Osteoblast (primary cell): ENCODE measurements around the gene SERPINB6. TPM values are rescaled to one million over a fixed set of nuclear protein-coding genes. Genes with fewer than 3 reads are reported as not detected.

ENCODE experiments used
- DNase-seq: peaks from one replicate; pipeline ENCODE4 v3.0.0; 2011; ENCODE audit warnings: low spot score, mixed read lengths; ENCODE audit not compliant: insufficient read length; ENCODE audit errors: missing footprints
- H2AFZ ChIP-seq: 2 replicates; pipeline ENCODE4 v1.6.0; 2011; ENCODE audit warnings: mild to moderate bottlenecking, low read length
- H3K27ac ChIP-seq: 2 replicates; pipeline ENCODE4 v1.5.1; 2011; ENCODE audit warnings: mild to moderate bottlenecking, low read depth, low read length, moderate library complexity
- H3K27me3 ChIP-seq: 2 replicates; pipeline ENCODE4 v1.6.0; 2012; ENCODE audit warnings: mild to moderate bottlenecking, control low read depth, inconsistent platforms, low read length, moderate library complexity; ENCODE audit not compliant: insufficient read depth
- H3K36me3 ChIP-seq: 2 replicates; pipeline ENCODE4 v1.5.1; 2011; ENCODE audit warnings: mild to moderate bottlenecking, low read length, control low read depth, moderate library complexity; ENCODE audit not compliant: insufficient read depth
- H3K4me1 ChIP-seq: 2 replicates; pipeline ENCODE4 v1.5.1; 2011; ENCODE audit warnings: mild to moderate bottlenecking, low read length, control low read depth, moderate library complexity; ENCODE audit not compliant: insufficient read depth
- H3K4me2 ChIP-seq: 2 replicates; pipeline ENCODE4 v1.6.0; 2011; ENCODE audit warnings: mild to moderate bottlenecking, low read length; ENCODE audit not compliant: insufficient read depth
- H3K4me3 ChIP-seq: fragments of 200-600 bp; sonication (generic); 3 replicates; pipeline ENCODE4 v1.5.1; 2012; ENCODE audit warnings: mild to moderate bottlenecking, low read length, inconsistent platforms; ENCODE audit not compliant: insufficient read depth
- H3K79me2 ChIP-seq: 2 replicates; pipeline ENCODE4 v1.6.0; 2012; ENCODE audit warnings: mild to moderate bottlenecking, low read length, control low read depth, inconsistent platforms; ENCODE audit not compliant: insufficient read depth
- H3K9me3 ChIP-seq: 2 replicates; pipeline ENCODE4 v1.5.1; 2011; ENCODE audit warnings: low read depth, low read length, control low read depth
- H4K20me1 ChIP-seq: 2 replicates; pipeline ENCODE4 v1.6.0; 2012; ENCODE audit warnings: mild to moderate bottlenecking, low read length, control low read depth; ENCODE audit not compliant: insufficient read depth
- total RNA-seq: library from RNA; depleted of rRNA; stranded (reverse); fragments of >200 nt; gene quantifications from 2 replicates; pipeline ENCODE4 v1.2.3, GENCODE V29; 2012
- TF ChIP-seq, protein P1 (sequence below): IDR thresholded peaks from 2 replicates; pipeline ENCODE4 v1.5.1; 2011; ENCODE audit warnings: mild to moderate bottlenecking, low read depth, low read length, moderate library complexity; ENCODE audit errors: extremely low read depth

SERPINB6 gene
- total RNA-seq, 1 donor = 83.2 TPM

DNA sequence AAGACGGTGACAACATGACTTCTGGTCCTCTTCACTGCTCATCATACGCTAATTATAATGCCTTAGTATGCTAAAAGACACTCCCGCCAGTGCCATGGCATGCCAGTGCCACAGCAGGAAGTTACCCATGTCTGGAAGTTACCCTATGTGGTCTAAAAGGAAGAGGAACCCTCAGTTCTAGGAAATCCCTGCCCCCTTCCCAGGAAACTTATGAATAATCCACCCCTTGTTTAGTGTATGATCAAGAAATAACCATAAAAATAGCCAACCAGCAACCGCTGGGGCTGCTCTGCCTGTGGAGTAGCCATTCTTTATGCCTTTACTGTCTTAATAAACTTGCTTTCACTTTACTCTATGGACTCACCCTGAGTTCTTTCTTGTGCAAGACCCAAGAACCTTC lies 52.4 kb downstream of the SERPINB6 start:
- no peak overlapping the region for H3K27ac ChIP-seq
- H4K20me1 ChIP-seq = no peaks in the 10 kb centered on the region
- H3K4me1 ChIP-seq = no peaks in the 10 kb centered on the region
- no peaks in the 10 kb centered on the region for H3K36me3 ChIP-seq
- H3K4me3 ChIP-seq = no peak overlapping the region
- DNase-seq = no peak
- H3K9me3 ChIP-seq = no peaks in the 10 kb centered on the region
- no peak overlapping the region for H3K4me2 ChIP-seq
- TF ChIP-seq, protein P1, sequence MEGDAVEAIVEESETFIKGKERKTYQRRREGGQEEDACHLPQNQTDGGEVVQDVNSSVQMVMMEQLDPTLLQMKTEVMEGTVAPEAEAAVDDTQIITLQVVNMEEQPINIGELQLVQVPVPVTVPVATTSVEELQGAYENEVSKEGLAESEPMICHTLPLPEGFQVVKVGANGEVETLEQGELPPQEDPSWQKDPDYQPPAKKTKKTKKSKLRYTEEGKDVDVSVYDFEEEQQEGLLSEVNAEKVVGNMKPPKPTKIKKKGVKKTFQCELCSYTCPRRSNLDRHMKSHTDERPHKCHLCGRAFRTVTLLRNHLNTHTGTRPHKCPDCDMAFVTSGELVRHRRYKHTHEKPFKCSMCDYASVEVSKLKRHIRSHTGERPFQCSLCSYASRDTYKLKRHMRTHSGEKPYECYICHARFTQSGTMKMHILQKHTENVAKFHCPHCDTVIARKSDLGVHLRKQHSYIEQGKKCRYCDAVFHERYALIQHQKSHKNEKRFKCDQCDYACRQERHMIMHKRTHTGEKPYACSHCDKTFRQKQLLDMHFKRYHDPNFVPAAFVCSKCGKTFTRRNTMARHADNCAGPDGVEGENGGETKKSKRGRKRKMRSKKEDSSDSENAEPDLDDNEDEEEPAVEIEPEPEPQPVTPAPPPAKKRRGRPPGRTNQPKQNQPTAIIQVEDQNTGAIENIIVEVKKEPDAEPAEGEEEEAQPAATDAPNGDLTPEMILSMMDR = no peak
- no peaks in the 10 kb centered on the region for H3K79me2 ChIP-seq
- no peak overlapping the region for H2AFZ ChIP-seq
- peaks cover 9% of the 10 kb centered on the region for H3K27me3 ChIP-seq

DNA sequence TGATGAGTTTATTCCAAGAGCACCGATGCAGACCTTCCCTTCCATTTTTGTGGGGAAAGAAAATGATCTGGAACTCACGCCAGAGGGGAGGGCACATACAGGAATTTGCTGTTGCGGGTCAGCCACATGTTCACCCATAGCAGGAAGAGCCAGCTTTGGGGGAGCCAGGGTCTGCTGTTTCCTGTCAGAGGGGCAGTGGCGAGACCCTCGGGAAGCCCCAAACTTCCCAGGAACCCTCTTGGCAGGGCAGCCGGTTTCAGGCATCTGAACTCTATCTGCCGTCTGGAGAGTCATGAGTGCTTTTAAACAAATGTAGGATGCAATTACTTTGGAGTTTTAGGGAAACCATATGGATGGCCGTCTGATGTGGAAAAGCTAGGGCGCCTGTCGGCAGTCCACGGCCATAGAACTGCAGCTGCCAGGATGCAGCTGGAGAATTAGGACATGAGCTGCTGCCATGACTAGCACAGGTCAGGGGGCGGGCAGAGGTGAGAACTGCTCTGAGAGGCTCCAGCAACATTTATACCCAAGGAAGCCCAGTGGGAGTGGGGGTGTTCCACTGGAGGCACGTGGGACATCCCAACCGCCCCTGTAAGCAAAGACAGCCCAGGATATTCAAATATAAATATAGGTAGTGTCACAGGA lies 53.4 kb downstream of the SERPINB6 start:
- H3K4me2 ChIP-seq = no peak overlapping the region
- no peaks in the 10 kb centered on the region for H3K79me2 ChIP-seq
- TF ChIP-seq, protein P1 = no peak
- H3K27me3 ChIP-seq = peaks cover 9% of the 10 kb centered on the region
- H3K27ac ChIP-seq = no peak overlapping the region
- no peaks in the 10 kb centered on the region for H3K36me3 ChIP-seq
- no peaks in the 10 kb centered on the region for H3K9me3 ChIP-seq
- DNase-seq = no peak
- no peak overlapping the region for H3K4me3 ChIP-seq
- H4K20me1 ChIP-seq = no peaks in the 10 kb centered on the region
- no peak overlapping the region for H2AFZ ChIP-seq
- no peaks in the 10 kb centered on the region for H3K4me1 ChIP-seq

DNA sequence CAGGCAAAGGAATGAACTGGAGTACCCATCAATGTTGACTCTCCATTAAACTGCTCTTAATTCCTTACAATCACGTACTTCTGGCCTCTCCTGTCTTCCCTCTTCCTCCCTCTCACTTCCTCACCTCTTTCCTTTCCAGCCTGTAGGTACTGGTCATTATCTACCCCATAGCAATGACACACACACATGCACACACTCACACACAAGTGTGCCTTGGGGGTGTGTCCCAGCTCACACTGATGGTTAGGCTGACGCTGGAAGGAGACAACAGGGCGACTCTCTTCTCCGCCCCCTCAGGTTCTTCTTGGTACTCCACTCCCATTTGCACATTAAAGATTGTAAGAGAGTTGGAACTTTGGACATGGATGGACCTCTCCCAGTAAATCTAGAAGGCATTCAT lies 54.3 kb downstream of the SERPINB6 start:
- Histone ChIP-seq H3K9me3 (no peaks in the 10 kb centered on the region), H3K79me2 (no peaks in the 10 kb centered on the region), H3K4me2 (no peak overlapping the region), H4K20me1 (no peaks in the 10 kb centered on the region), H3K36me3 (no peaks in the 10 kb centered on the region), H3K27me3 (peaks cover 9% of the 10 kb centered on the region), H2AFZ (no peak overlapping the region), H3K27ac (no peak overlapping the region), H3K4me1 (no peaks in the 10 kb centered on the region), H3K4me3 (no peak overlapping the region)
- no peak for DNase-seq
- TF ChIP-seq, protein P1 = no peak

DNA sequence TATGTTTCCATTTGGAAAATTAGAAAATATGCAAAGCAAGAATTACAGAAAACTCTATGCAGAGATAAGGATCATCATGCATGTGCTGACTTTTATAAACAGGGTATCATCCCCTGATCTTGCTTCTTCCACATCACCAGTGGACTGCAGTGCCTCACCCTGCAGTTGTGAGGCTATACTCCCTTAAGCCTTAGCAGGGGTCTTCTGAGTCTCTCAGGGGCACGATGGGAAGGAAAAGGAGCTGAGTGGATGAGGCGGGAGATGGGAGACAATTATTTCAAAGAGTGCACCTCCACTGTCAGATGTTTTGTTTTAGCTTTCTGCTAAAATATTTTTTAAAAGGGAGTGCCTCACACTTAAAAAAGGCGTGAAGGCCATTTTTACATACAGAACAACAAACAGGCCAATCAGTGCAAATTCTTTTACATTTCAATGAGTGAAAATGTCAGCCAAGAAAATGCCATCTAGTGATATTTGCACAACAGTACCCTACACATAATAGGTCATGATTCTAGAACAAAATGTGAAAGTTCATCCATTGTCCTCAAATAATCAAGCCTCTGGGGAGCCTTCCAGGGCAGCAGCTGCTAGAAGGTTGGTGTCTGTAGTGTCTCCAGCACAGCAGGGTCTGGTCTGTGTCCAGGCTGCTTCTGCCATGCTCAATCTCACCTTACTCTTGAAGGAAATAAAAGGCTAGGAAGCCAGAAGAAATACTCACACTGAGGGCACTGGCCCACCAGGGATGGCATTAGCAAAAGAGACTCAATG lies 55.0 kb downstream of the SERPINB6 start:
- no peaks in the 10 kb centered on the region for H3K4me1 ChIP-seq
- H4K20me1 ChIP-seq = no peaks in the 10 kb centered on the region
- DNase-seq = no peak
- TF ChIP-seq, protein P1 = no peak
- H3K4me3 ChIP-seq = no peak overlapping the region
- H3K4me2 ChIP-seq = no peak overlapping the region
- no peaks in the 10 kb centered on the region for H3K36me3 ChIP-seq
- no peak overlapping the region for H3K27ac ChIP-seq
- no peak overlapping the region for H2AFZ ChIP-seq
- peaks cover 6% of the 10 kb centered on the region for H3K27me3 ChIP-seq
- no peaks in the 10 kb centered on the region for H3K9me3 ChIP-seq
- no peaks in the 10 kb centered on the region for H3K79me2 ChIP-seq
